ENCODE measurements around the gene IQGAP3.

IQGAP3 gene

DNA sequence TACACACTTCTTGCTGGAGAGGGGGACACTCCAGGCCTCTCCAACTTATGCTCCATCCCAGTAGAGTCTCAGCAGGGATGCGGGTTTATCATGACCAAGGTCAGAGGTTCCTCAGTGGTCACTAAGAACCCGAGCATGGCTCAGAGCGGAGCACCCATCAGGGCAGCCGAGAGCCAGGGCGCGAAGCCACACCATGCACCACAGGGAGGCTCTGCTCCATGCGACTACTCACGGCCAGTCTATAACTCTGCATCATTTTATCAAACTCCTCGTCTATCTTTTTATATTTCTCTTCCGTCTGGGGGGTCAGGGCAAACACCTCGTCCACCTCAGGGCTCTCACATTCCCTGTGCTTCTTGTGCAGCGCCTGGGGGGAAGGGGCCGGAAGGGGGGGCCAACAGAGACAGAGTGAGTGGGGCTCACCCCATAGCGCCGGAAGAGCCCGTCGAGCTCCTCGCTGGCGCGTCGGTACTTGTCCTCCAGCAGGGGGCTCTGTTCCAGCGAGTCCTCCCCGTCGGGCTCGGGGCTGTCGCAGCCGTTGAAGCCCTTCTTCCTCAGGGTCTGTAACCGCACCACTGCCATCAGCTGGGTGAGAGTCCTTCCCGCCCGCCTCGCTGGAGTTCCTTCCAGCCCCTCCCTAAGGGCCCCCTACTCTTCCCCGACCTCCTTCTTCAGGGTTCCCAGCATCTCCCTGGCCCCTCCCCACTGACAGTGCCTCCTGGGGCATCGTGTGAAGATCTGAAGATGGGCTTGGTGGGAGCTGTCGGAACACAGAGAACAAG, 91.8 kb downstream of the IQGAP3 start:
- peak; percentile 87 for DNase-seq (ENCODE audit: low spot score)

DNA sequence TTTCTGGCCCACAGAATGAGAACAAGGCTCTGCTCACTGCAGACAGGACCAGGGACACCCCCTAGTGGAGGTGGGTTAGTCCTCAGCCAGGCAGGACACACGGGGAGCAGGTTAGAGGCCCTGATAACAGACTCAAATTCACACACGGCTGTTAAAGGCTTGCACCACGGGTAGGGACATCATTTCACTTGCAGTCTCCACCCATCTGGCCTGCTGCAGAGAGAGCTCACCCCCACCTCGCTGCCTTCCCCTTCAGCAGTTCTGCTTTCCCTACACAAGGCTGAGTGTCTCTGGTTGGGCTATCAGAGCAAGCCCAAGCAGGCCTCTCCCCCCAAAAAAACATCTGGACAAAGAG, 92.4 kb downstream of the IQGAP3 start:
- no peak for DNase-seq (ENCODE audit: low spot score)

DNA sequence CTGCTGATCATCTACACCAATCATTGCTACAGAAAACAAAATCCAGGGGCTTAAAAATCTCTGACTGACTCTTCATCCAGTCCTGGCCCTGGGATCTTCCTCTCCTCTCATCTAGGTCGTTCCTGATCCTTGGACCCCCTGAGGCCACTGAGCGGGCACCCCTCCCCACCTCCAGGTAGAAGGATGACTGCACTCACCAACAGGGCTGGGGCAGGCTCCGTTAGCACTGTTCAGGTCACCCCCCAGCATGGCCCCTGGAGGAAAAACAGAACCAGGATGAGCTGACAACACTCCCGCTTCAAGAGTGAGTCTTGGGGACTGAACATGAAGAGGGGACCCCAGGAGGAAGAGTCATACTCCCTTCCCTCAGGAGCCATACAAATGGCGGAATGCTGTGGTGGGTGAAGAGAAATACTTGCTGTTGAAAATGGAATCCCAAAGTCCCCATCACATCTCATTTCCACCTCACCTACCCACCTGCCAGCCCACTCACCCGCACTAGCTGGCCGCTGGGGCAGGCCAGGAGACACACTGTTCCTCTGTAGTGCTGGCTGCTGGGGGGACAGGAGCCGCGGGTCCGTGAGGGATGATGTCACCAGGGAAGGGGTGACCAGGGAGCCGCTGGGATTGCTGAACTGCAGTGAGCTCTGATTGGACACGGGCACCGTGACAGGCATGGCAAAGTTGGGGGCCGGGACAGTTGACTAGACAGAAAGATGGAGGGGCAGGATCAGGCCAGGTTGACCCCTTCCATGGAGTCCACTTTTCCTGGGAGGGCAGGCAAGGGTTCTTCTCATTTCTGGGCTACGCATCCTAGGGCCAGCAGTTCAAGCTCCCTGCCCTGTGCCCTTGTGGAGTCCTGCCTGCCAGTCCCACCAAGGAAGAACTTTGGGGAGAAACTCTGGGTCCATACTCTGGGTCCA, 93.0 kb downstream of the IQGAP3 start:
- no peak for DNase-seq (ENCODE audit: low spot score)

DNA sequence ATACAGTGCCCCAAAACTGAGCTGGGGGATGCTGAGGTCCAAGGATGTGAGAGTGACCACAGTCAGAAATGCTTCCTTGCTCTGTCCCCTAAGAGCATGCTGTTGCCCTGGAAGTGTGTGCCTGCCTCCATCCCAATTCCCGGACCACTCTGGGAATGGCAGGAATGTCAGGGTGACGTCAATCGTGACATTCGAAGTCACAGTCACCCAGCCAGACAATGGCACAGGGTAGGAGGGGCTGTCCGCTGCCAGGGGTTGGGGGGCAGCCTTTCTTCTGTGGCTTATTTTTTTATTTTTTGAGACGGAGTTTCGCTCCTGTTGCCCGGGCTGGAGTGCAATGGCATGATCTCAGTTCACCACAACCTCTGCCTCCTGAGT, 94.1 kb downstream of the IQGAP3 start:
- no peak for DNase-seq (ENCODE audit: low spot score)

DNA sequence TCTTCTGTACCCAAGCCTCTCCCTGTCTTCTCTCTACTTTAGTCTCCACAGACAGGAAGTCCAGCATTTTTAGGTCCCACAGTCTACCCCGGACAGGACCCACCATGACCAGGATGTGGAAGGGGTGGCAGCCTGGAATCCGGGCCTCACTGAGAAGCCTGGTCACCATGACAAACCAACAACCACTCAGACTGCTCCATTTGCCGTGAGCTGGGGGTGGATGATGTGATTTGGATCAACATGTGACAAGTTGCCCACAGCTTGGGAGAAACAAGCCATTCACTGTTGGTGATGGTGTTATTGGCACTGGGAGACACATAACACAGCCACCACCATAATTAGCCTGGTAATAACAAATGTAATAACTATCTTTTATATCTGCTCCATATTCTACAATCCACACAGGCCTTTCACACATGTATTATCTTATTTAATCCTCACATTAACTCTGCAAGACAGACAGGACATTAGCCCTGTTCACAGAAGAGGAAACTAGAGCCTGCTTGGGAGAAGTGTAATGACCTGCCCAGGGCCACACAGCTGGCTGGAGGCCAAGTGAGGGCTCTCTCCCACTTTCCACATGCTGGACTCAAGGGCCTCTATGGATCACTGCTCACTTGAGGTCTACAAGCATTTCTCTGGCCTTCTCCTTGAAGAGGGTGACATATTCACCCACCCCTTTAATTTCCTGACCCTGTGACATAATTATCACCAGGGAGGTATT, 94.7 kb downstream of the IQGAP3 start:
- DNase-seq (ENCODE audit: low spot score), result no peak

GRCh38 chr1:156476501-156477298, 95.7 kb downstream of the IQGAP3 start:
- DNase-seq (ENCODE audit: low spot score), result no peak

- no peak for DNase-seq (ENCODE audit: low spot score)
These were observed 96.5 kb downstream of the IQGAP3 start for GRCh38 chr1:156475568-156476500.
